WTC11 (cell line): ENCODE measurements around the gene TEKT1. TPM values are rescaled to one million over a fixed set of nuclear protein-coding genes. Genes with fewer than 3 reads are reported as not detected.

Experiments
- ATAC-seq: fragments of 200-7000 bp; cut with Tn5 transposase; 2 replicates; pipeline ENCODE4 v1.10.0; 2021; ENCODE audit warnings: mild to moderate bottlenecking, moderate library complexity
- CTCF ChIA-PET: fragments of 300-600 bp; sonication (Branson Sonifier 250); formaldehyde crosslinking; loops from one replicate; lab custom pipeline; 2021; ENCODE audit warnings: antibody characterized with exemption; lab: Charles Lee
- POLR2A ChIA-PET: fragments of 350-600 bp; sonication (Branson Sonifier 250); formaldehyde crosslinking; loops from one replicate; lab custom pipeline; 2021; ENCODE audit warnings: antibody characterized with exemption; lab: Charles Lee
- DNase-seq: peaks from one replicate; pipeline ENCODE4 v3.0.0; 2021; ENCODE audit warnings: low spot score
- H3K27ac Mint-ChIP-seq: 2 replicates; pipeline ENCODE4 v1.8.0; 2021; ENCODE audit warnings: mixed read lengths
- H3K27me3 Mint-ChIP-seq: 2 replicates; pipeline ENCODE4 v1.8.0; 2021; ENCODE audit warnings: low read depth, mild to moderate bottlenecking, moderate library complexity, mixed read lengths
- H3K36me3 Mint-ChIP-seq: 2 replicates; pipeline ENCODE4 v1.8.0; 2021; ENCODE audit warnings: mixed read lengths
- H3K4me1 Mint-ChIP-seq: 2 replicates; pipeline ENCODE4 v1.8.0; 2022; ENCODE audit warnings: mixed read lengths
- H3K4me3 Mint-ChIP-seq: 2 replicates; pipeline ENCODE4 v1.8.0; 2021; ENCODE audit warnings: mild to moderate bottlenecking, moderate library complexity, mixed read lengths
- H3K9me3 Mint-ChIP-seq: 2 replicates; pipeline ENCODE4 v1.8.0; 2021; ENCODE audit warnings: mixed read lengths
- CREB1 ChIP-seq: sonication (generic); formaldehyde crosslinking; IDR thresholded peaks from 2 replicates; pipeline ENCODE4 v1.8.0; 2023; ENCODE audit warnings: mild to moderate bottlenecking, missing genetic modification reagents
- FOXJ3 ChIP-seq: sonication (generic); formaldehyde crosslinking; IDR thresholded peaks from 2 replicates; pipeline ENCODE4 v1.9.0; 2021; ENCODE audit warnings: missing genetic modification reagents, mild to moderate bottlenecking, borderline replicate concordance
- GRHL2 ChIP-seq: fragments of 250-450 bp; sonication (Bioruptor Pico); IDR thresholded peaks from 2 replicates; pipeline ENCODE4 v1.8.0; 2022; ENCODE audit warnings: mild to moderate bottlenecking, moderate library complexity; ENCODE audit not compliant: insufficient replicate concordance, severe bottlenecking
- HMGA2 ChIP-seq: fragments of 250-450 bp; sonication (Bioruptor Pico); IDR thresholded peaks from 2 replicates; pipeline ENCODE4 v1.4.0; 2021; ENCODE audit warnings: mild to moderate bottlenecking, moderate library complexity
- JUN ChIP-seq: sonication (generic); formaldehyde crosslinking; IDR thresholded peaks from 2 replicates; pipeline ENCODE4 v1.8.0; 2023; ENCODE audit warnings: mild to moderate bottlenecking, missing genetic modification reagents
- MXD4 ChIP-seq: fragments of 250-450 bp; sonication (Bioruptor Pico); IDR thresholded peaks from 2 replicates; pipeline ENCODE4 v1.8.0; 2021; ENCODE audit warnings: mild to moderate bottlenecking, moderate library complexity, borderline replicate concordance
- MYBL2 ChIP-seq: sonication (generic); formaldehyde crosslinking; IDR thresholded peaks from 2 replicates; pipeline ENCODE4 v1.8.1; 2023; ENCODE audit warnings: mild to moderate bottlenecking, moderate library complexity, missing genetic modification reagents
- NFE2L1 ChIP-seq: sonication (generic); formaldehyde crosslinking; IDR thresholded peaks from 2 replicates; pipeline ENCODE4 v1.8.1; 2023; ENCODE audit warnings: missing genetic modification reagents
- NFYB ChIP-seq: sonication (generic); formaldehyde crosslinking; conservative IDR thresholded peaks from 2 replicates; pipeline ENCODE4 v1.8.0; 2022; ENCODE audit warnings: low read depth, missing genetic modification reagents
- NR3C1 ChIP-seq: sonication (generic); formaldehyde crosslinking; conservative IDR thresholded peaks from 2 replicates; pipeline ENCODE4 v1.8.1; 2023; ENCODE audit warnings: low read depth, mild to moderate bottlenecking, missing genetic modification reagents
- OVOL2 ChIP-seq: fragments of 250-450 bp; sonication (Bioruptor Pico); IDR thresholded peaks from 2 replicates; pipeline ENCODE4 v1.9.0; 2021; ENCODE audit warnings: mild to moderate bottlenecking, borderline replicate concordance
- RORB ChIP-seq: fragments of 250-450 bp; sonication (Bioruptor Pico); IDR thresholded peaks from 2 replicates; pipeline ENCODE4 v1.9.0; 2021; ENCODE audit warnings: mild to moderate bottlenecking
- SMAD4 ChIP-seq: sonication (generic); formaldehyde crosslinking; IDR thresholded peaks from 2 replicates; pipeline ENCODE4 v1.8.0; 2022; ENCODE audit warnings: mild to moderate bottlenecking, missing genetic modification reagents
- TEAD4 ChIP-seq: sonication (generic); formaldehyde crosslinking; IDR thresholded peaks from 2 replicates; pipeline ENCODE4 v1.8.0; 2022; ENCODE audit warnings: mild to moderate bottlenecking, missing genetic modification reagents
- ZNF121 ChIP-seq: sonication (generic); formaldehyde crosslinking; IDR thresholded peaks from 2 replicates; pipeline ENCODE4 v1.8.0; 2023; ENCODE audit warnings: missing genetic modification reagents
- ZNF138 ChIP-seq: sonication (generic); formaldehyde crosslinking; conservative IDR thresholded peaks from 2 replicates; pipeline ENCODE4 v1.8.1; 2022; ENCODE audit warnings: mild to moderate bottlenecking, moderate library complexity, missing genetic modification reagents
- ZNF317 ChIP-seq: sonication (generic); formaldehyde crosslinking; IDR thresholded peaks from 2 replicates; pipeline ENCODE4 v1.8.1; 2023; ENCODE audit warnings: low read depth, mild to moderate bottlenecking, moderate library complexity, missing genetic modification reagents, borderline replicate concordance
- ZNF416 ChIP-seq: fragments of 250-450 bp; sonication (Bioruptor Pico); IDR thresholded peaks from 2 replicates; pipeline ENCODE4 v1.9.0; 2021; ENCODE audit warnings: mild to moderate bottlenecking, inconsistent platforms
- ZNF423 ChIP-seq: fragments of 250-450 bp; sonication (Bioruptor Pico); IDR thresholded peaks from 2 replicates; pipeline ENCODE4 v2.1.2; 2022; ENCODE audit warnings: mild to moderate bottlenecking, moderate library complexity
- ZNF671 ChIP-seq: fragments of 250-450 bp; sonication (Bioruptor Pico); IDR thresholded peaks from 2 replicates; pipeline ENCODE4 v1.8.0; 2021; ENCODE audit warnings: mild to moderate bottlenecking
- total RNA-seq: library from RNA; stranded (reverse); gene quantifications from 3 replicates; pipeline ENCODE4 v1.2.3, GENCODE V29; 2021
- TF ChIP-seq, protein P1 (sequence below): sonication (generic); formaldehyde crosslinking; IDR thresholded peaks from 2 replicates; pipeline ENCODE4 v1.8.0; 2022; ENCODE audit warnings: mild to moderate bottlenecking, missing genetic modification reagents
- TF ChIP-seq, protein P2 (sequence below): fragments of 250-450 bp; sonication (Bioruptor Pico); IDR thresholded peaks from 2 replicates; pipeline ENCODE4 v1.8.0; 2021; ENCODE audit warnings: mild to moderate bottlenecking
- TF ChIP-seq, protein P3 (sequence below): sonication (generic); formaldehyde crosslinking; IDR thresholded peaks from 2 replicates; pipeline ENCODE4 v1.8.0; 2023; ENCODE audit warnings: missing genetic modification reagents
- TF ChIP-seq, protein P4 (sequence below): fragments of 250-450 bp; sonication (Bioruptor Pico); IDR thresholded peaks from 2 replicates; pipeline ENCODE4 v2.1.2; 2022; ENCODE audit warnings: mild to moderate bottlenecking, moderate library complexity
- TF ChIP-seq, protein P5 (sequence below): sonication (generic); formaldehyde crosslinking; IDR thresholded peaks from 2 replicates; pipeline ENCODE4 v1.8.0; 2022; ENCODE audit warnings: mild to moderate bottlenecking, missing genetic modification reagents
- TF ChIP-seq, protein P6 (sequence below): sonication (generic); formaldehyde crosslinking; IDR thresholded peaks from 2 replicates; pipeline ENCODE4 v1.8.0; 2022; ENCODE audit warnings: mild to moderate bottlenecking, missing genetic modification reagents
- TF ChIP-seq, protein P7 (sequence below): fragments of 200-600 bp; IDR thresholded peaks from 2 replicates; pipeline ENCODE4 v1.8.0; 2022; ENCODE audit warnings: antibody characterized with exemption

The TEKT1 gene
- total RNA-seq, 1 experiment from 2014 or later: 0.37 TPM

DNA sequence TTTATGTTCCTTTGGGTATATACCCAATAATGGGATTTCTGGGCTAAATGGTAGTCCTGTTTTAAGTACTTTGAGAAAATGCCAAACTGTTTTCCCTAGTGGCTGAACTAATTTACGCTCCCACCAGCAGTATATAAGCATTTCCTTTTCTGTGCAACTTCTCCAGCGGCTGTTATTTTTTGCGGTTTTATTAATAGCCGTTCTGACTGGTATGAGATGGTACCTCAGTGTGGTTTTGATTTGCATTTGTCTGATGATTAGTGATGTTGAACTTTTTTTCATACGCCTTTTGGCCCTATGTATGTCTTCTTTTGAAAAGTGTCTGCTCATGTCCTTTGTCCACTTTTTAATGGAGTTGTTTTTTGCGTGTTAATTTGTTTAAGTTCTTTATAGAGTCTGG, 25.8 kb upstream of the TEKT1 start:
- TF ChIP-seq CREB1 (CRISPR knock-in tag) (no peak), ZNF138 (CRISPR knock-in tag) (no peak), SMAD4 (no peak), RORB (CRISPR knock-in tag) (no peak), OVOL2 (no peak), TEAD4 (no peak), ZNF317 (CRISPR knock-in tag) (no peak), NR3C1 (CRISPR knock-in tag) (no peak), MXD4 (CRISPR knock-in tag) (no peak), NFYB (CRISPR knock-in tag) (no peak), JUN (CRISPR knock-in tag) (no peak), ZNF671 (no peak)
- TF ChIP-seq, protein P1, sequence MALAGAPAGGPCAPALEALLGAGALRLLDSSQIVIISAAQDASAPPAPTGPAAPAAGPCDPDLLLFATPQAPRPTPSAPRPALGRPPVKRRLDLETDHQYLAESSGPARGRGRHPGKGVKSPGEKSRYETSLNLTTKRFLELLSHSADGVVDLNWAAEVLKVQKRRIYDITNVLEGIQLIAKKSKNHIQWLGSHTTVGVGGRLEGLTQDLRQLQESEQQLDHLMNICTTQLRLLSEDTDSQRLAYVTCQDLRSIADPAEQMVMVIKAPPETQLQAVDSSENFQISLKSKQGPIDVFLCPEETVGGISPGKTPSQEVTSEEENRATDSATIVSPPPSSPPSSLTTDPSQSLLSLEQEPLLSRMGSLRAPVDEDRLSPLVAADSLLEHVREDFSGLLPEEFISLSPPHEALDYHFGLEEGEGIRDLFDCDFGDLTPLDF: no peak
- TF ChIP-seq, protein P2, sequence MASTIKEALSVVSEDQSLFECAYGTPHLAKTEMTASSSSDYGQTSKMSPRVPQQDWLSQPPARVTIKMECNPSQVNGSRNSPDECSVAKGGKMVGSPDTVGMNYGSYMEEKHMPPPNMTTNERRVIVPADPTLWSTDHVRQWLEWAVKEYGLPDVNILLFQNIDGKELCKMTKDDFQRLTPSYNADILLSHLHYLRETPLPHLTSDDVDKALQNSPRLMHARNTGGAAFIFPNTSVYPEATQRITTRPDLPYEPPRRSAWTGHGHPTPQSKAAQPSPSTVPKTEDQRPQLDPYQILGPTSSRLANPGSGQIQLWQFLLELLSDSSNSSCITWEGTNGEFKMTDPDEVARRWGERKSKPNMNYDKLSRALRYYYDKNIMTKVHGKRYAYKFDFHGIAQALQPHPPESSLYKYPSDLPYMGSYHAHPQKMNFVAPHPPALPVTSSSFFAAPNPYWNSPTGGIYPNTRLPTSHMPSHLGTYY (CRISPR knock-in tag): no peak
- TF ChIP-seq, protein P3, sequence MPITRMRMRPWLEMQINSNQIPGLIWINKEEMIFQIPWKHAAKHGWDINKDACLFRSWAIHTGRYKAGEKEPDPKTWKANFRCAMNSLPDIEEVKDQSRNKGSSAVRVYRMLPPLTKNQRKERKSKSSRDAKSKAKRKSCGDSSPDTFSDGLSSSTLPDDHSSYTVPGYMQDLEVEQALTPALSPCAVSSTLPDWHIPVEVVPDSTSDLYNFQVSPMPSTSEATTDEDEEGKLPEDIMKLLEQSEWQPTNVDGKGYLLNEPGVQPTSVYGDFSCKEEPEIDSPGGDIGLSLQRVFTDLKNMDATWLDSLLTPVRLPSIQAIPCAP (CRISPR knock-in tag): no peak
- H3K27me3 Mint-ChIP-seq: peaks cover 6% of the 10 kb centered on the region; the same call in 1 of the 2 replicates
- peaks cover 23% of the 10 kb centered on the region for H3K4me1 Mint-ChIP-seq
- POLR2A ChIA-PET: no interaction called here
- H3K27ac Mint-ChIP-seq: no peak overlapping the region
- ATAC-seq: no peak
- DNase-seq: no peak
- H3K4me3 Mint-ChIP-seq: no peak overlapping the region
- H3K9me3 Mint-ChIP-seq: peaks cover 3% of the 10 kb centered on the region; the same call in 1 of the 2 replicates
- CTCF ChIA-PET: no interaction called here
- peaks cover 3% of the 10 kb centered on the region; the same call in 1 of the 2 replicates for H3K36me3 Mint-ChIP-seq

DNA sequence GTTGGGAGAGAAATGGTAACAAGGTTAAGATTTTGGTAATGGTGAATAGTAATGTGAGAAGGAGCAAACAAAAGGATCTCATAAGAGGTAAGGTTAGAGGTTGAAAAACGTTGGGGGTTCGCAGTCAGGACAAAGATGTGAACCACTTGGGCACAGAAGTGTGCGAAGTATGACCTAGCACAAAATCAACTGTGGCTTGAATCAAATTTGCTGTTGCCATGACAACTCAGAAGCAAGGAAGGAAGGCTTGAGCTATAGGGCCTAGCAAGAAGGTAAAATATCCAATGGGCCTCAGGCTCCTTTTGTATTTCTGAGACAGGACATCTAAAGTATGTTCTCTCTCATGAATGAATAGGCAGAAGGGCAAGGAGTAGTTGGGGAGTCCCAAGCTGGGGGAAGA, 24.5 kb upstream of the TEKT1 start:
- Mint-ChIP-seq H3K4me3 (no peak overlapping the region), H3K9me3 (peaks cover 3% of the 10 kb centered on the region; the same call in 1 of the 2 replicates), H3K27ac (no peak overlapping the region), H3K4me1 (peaks cover 23% of the 10 kb centered on the region)
- no peak for DNase-seq
- CTCF ChIA-PET: no interaction called here
- no peak for TF ChIP-seq HMGA2 (CRISPR knock-in tag)
- TF ChIP-seq, all 79 proteins: peak for 0
- H3K36me3 Mint-ChIP-seq: peaks cover 3% of the 10 kb centered on the region; the same call in 1 of the 2 replicates
- no peak for ATAC-seq
- H3K27me3 Mint-ChIP-seq: peaks cover 9% of the 10 kb centered on the region; the same call in 1 of the 2 replicates
- POLR2A ChIA-PET: no interaction called here

DNA sequence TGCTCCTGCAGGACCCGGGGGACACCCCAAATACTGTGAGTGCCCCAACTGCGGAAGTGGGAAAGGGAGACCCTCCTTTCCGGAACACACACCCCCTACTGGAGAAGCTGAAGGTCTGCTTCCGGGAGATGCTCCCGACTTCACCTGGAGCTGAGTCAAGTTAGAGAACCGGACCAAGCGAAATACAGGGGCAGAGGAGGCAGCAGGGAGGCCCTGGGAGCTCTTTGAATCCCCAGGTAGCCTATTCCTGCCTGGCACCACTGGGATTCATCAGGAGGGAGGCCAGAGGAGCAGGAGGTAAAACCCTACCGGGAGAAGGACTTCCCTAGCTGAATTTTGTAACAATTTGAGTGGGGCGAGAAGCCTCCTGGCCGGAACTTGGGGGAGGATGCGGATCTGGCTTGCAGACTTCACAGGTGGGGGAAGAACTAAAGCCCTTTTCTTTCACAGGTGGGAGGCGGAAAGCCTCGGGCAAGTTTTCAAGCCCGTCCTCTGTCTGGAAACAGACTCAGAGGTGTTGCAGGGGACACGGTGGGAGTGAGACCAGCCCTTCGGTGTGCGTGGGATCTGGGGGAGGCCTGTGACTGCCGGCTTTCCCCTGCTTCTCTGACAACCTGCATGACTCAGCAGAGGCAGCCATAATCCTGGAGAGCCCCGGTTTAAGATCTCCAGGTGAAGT, 22.4 kb upstream of the TEKT1 start:
- Mint-ChIP-seq H3K27ac (peak overlapping the region; percentile 66), H3K36me3 (peaks cover 3% of the 10 kb centered on the region; the same call in 1 of the 2 replicates), H3K4me1 (peaks cover 23% of the 10 kb centered on the region), H3K4me3 (peak overlapping the region; percentile 78), H3K9me3 (peaks cover 11% of the 10 kb centered on the region), H3K27me3 (peaks cover 14% of the 10 kb centered on the region)
- DNase-seq: peak; percentile 64
- CTCF ChIA-PET: interaction anchor here (0.6 to 2.3 kb wide), 31 partner anchors 11 to 188 kb away, joined by 3 to 25 read pairs (median 4); partner anchors contain the start of genes ALOX12 and SLC13A5
- POLR2A ChIA-PET: interaction anchor here (0.6 to 0.8 kb wide), 2 partner anchors 40 to 1847 kb away, joined by 3 read pairs; no protein-coding TSS in a partner anchor
- peak; percentile 97 for ATAC-seq
- TF ChIP-seq, protein P4, sequence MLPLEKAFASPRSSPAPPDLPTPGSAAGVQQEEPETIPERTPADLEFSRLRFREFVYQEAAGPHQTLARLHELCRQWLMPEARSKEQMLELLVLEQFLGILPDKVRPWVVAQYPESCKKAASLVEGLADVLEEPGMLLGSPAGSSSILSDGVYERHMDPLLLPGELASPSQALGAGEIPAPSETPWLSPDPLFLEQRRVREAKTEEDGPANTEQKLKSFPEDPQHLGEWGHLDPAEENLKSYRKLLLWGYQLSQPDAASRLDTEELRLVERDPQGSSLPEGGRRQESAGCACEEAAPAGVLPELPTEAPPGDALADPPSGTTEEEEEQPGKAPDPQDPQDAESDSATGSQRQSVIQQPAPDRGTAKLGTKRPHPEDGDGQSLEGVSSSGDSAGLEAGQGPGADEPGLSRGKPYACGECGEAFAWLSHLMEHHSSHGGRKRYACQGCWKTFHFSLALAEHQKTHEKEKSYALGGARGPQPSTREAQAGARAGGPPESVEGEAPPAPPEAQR (CRISPR knock-in tag): no peak
- TF ChIP-seq, protein P5, sequence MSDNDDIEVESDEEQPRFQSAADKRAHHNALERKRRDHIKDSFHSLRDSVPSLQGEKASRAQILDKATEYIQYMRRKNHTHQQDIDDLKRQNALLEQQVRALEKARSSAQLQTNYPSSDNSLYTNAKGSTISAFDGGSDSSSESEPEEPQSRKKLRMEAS (CRISPR knock-in tag): no peak
- TF ChIP-seq NFE2L1: peak; percentile 92
- no peak for TF ChIP-seq MYBL2 (CRISPR knock-in tag)
- TF ChIP-seq, protein P6, sequence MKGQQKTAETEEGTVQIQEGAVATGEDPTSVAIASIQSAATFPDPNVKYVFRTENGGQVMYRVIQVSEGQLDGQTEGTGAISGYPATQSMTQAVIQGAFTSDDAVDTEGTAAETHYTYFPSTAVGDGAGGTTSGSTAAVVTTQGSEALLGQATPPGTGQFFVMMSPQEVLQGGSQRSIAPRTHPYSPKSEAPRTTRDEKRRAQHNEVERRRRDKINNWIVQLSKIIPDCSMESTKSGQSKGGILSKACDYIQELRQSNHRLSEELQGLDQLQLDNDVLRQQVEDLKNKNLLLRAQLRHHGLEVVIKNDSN (CRISPR knock-in tag): no peak
- no peak for TF ChIP-seq ZNF121 (CRISPR knock-in tag)
- no peak for TF ChIP-seq ZNF416 (CRISPR knock-in tag)
- TF ChIP-seq GRHL2 (CRISPR knock-in tag): no peak
- TF ChIP-seq, protein P7, sequence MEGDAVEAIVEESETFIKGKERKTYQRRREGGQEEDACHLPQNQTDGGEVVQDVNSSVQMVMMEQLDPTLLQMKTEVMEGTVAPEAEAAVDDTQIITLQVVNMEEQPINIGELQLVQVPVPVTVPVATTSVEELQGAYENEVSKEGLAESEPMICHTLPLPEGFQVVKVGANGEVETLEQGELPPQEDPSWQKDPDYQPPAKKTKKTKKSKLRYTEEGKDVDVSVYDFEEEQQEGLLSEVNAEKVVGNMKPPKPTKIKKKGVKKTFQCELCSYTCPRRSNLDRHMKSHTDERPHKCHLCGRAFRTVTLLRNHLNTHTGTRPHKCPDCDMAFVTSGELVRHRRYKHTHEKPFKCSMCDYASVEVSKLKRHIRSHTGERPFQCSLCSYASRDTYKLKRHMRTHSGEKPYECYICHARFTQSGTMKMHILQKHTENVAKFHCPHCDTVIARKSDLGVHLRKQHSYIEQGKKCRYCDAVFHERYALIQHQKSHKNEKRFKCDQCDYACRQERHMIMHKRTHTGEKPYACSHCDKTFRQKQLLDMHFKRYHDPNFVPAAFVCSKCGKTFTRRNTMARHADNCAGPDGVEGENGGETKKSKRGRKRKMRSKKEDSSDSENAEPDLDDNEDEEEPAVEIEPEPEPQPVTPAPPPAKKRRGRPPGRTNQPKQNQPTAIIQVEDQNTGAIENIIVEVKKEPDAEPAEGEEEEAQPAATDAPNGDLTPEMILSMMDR: peak; percentile 72
- no peak for TF ChIP-seq FOXJ3 (CRISPR knock-in tag)
- no peak for TF ChIP-seq ZNF423 (CRISPR knock-in tag)
- no peak for TF ChIP-seq ZNF671
